GM18867 (cell line): ENCODE data around the gene JARID2.

Experiments
- ATAC-seq: cut with Tn5 transposase; IDR thresholded peaks from one replicate; pipeline ENCODE4 v1.9.1; 2021; ENCODE audit warnings: mild to moderate bottlenecking, moderate library complexity; ENCODE audit not compliant: unreplicated experiment

JARID2 gene

GRCh38 chr6:15264412-15264811, 18.5 kb downstream of the JARID2 start:
- no peak for ATAC-seq

GRCh38 chr6:15264902-15265761, 19.3 kb downstream of the JARID2 start:
- ATAC-seq: no peak

- ATAC-seq: no peak
These were observed 19.9 kb downstream of the JARID2 start for GRCh38 chr6:15265787-15266186.

GRCh38 chr6:15266423-15266996, 20.6 kb downstream of the JARID2 start:
- no peak for ATAC-seq

- no peak for ATAC-seq
These were observed 21.4 kb downstream of the JARID2 start for GRCh38 chr6:15267221-15267620.

- no peak for ATAC-seq
These were observed 22.5 kb downstream of the JARID2 start for GRCh38 chr6:15268137-15268908.

- ATAC-seq: no peak
These were observed 23.1 kb downstream of the JARID2 start for GRCh38 chr6:15269011-15269410.

GRCh38 chr6:15269619-15270018, 23.8 kb downstream of the JARID2 start:
- no peak for ATAC-seq

GRCh38 chr6:15270402-15270801, 24.5 kb downstream of the JARID2 start:
- no peak for ATAC-seq

- ATAC-seq: no peak
These were observed 26.7 kb downstream of the JARID2 start for GRCh38 chr6:15272562-15272961.

- no peak for ATAC-seq
These were observed 29.0 kb downstream of the JARID2 start for GRCh38 chr6:15274692-15275387.

GRCh38 chr6:15276036-15276985, 30.4 kb downstream of the JARID2 start:
- ATAC-seq: no peak

- ATAC-seq: no peak
These were observed 33.3 kb downstream of the JARID2 start for GRCh38 chr6:15279047-15279661.

- ATAC-seq: no peak
These were observed 34.2 kb downstream of the JARID2 start for GRCh38 chr6:15280028-15280427.

GRCh38 chr6:15280961-15281360, 35.1 kb downstream of the JARID2 start:
- ATAC-seq: no peak

GRCh38 chr6:15282334-15282733, 36.5 kb downstream of the JARID2 start:
- peak; percentile 45 for ATAC-seq

- no peak for ATAC-seq
These were observed 38.1 kb downstream of the JARID2 start for GRCh38 chr6:15283986-15284361.

GRCh38 chr6:15284743-15285142, 38.9 kb downstream of the JARID2 start:
- no peak for ATAC-seq

GRCh38 chr6:15285682-15286294, 39.9 kb downstream of the JARID2 start:
- ATAC-seq: no peak
